ENCODE results near the gene NFE2L1.
"Not testable (repeated sequence)": the region's sequence is repeated elsewhere in the genome, so short reads cannot be mapped to it uniquely, and the experiment has no call there.

The NFE2L1 gene

DNA sequence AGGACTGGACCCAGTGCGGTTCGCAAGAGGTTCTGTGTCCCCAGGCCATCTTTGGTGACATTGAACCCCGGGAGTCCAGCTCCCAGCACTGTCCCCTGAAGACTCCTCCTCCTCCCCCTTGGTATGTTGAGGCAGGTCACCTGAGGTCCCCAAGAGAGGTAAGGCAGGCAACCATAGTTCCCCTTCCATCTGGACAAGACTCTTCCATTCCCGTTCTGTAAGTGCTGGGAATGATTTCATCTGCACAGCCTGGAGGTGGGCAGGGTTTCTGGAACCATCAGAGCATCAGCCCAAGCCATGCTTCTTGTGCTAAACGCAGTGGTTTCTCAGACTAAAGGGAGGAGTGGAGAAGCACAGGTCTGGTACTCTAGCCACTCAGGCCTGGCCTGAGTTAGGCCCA is 35.5 kb upstream of the NFE2L1 start:
- in situ Hi-C loops (cut with MboI; ENCODE audit: low sequenced_read_pairs, unreplicated experiment): no loop called here
- TF ChIP-seq CTCF (IDR thresholded peaks at IDR 0.05; ENCODE audit: borderline replicate concordance, control extremely low read depth, extremely low read depth, insufficient read depth, missing control alignments): no peak

DNA sequence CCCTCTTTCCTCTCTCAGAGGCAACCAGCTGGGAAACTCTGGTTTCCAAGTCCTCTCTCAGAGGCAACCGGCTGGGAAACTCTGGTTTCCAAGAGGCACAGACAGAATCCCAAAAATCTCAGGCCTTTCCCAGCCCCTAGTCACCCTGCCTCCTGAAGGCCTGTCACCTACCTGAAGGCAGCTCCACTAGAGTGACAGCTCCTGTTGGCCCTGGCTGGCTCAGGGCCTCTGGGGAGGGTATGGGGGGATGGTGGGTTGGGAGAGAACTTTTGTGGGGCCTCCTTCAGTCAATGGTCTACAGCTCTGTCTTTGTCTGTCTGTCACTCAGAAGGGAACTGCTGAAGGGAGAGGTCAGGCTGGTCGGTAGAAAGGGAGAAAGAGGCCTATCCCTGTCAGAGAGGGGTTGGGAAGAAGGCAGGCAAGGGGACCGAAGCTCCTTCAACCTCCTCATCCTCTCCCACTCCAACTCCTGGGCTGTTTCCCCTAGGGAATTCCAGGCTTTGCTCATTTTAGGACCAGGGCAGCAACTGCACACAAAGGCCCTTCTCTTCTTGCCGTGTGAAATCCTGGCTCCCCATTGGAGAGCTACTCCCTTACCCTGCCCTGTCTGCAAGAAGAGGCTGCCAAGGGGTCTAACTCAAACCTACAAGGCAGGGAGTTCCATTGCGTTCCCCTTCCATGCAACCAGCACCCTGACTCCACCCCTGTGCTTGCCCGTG is 34.1 kb upstream of the NFE2L1 start:
- no peak for DNase-seq (ENCODE audit: low spot score)
- in situ Hi-C loops (cut with MboI; ENCODE audit: low sequenced_read_pairs, unreplicated experiment): no loop called here
- no peak for TF ChIP-seq CTCF (IDR thresholded peaks at IDR 0.05; ENCODE audit: borderline replicate concordance, control extremely low read depth, extremely low read depth, insufficient read depth, missing control alignments)

More for the DNA sequence above, 35.5 kb upstream of the NFE2L1 start:
- DNase-seq (ENCODE audit: low spot score): no peak

DNA sequence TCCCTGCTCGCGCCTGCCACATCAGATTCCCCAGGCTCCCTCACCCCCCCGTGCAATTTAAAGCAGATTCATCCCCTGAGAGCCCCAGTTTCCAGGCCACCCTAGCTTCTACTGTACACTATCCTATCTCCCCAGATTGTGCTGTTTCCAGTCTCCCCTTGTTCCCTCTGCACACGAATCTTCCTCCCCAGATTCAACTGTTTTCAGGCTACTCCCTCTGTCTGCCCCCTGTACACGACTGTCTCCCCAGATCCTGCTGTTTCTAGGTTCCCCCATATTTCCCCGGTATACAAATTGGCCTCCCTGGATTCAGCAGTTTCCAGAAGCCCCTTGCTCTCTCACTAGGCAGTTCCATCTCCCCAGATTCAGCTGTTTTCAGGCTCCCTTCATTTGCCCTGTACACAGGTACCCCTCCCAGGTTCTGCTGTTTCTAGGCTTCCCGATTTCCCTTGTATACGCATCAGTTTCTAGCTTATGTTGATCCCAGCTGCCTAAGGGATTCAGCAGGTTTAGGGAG is 33.5 kb upstream of the NFE2L1 start:
- in situ Hi-C loops (cut with MboI; ENCODE audit: low sequenced_read_pairs, unreplicated experiment): loop anchor here (5.0 kb wide), 1 partner anchor 32 kb away; no protein-coding TSS in a partner anchor
- no peak for DNase-seq (ENCODE audit: low spot score)
- no peak for TF ChIP-seq CTCF (IDR thresholded peaks at IDR 0.05; ENCODE audit: borderline replicate concordance, control extremely low read depth, extremely low read depth, insufficient read depth, missing control alignments)

DNA sequence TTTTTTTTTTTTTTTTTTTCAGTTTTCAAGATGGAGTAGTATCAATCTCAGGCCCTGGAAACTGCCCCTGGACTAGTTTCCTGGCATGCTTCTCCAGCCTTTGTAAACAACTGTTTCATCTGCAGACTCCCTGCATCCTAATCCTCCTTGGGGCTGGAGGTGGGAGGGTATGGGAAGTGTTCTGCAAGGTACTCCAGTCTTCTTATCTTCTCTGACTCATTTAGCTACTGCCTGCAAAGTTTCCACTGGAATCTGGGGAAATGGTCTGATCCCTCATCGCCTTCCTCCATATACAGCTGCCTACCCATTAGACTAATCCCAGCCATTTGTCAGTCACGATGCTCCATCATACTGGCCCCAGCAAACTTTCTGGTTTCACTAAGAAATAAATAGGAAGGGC is 32.0 kb upstream of the NFE2L1 start:
- in situ Hi-C loops (cut with MboI; ENCODE audit: low sequenced_read_pairs, unreplicated experiment): loop anchor here (5.0 kb wide), 1 partner anchor 34 kb away; no protein-coding TSS in a partner anchor
- DNase-seq (ENCODE audit: low spot score): no peak
- no peak for TF ChIP-seq CTCF (IDR thresholded peaks at IDR 0.05; ENCODE audit: borderline replicate concordance, control extremely low read depth, extremely low read depth, insufficient read depth, missing control alignments)

GRCh38 chr17:48017817-48018158 is 30.4 kb upstream of the NFE2L1 start:
- in situ Hi-C loops (cut with MboI; ENCODE audit: low sequenced_read_pairs, unreplicated experiment): loop anchor here (5.0 kb wide), 1 partner anchor 35 kb away; no protein-coding TSS in a partner anchor
- not testable (repeated sequence) for DNase-seq (ENCODE audit: low spot score)

GRCh38 chr17:48021934-48022333 is 26.2 kb upstream of the NFE2L1 start:
- DNase-seq (ENCODE audit: low spot score): no peak
- TF ChIP-seq CTCF (IDR thresholded peaks at IDR 0.05; ENCODE audit: borderline replicate concordance, control extremely low read depth, extremely low read depth, insufficient read depth, missing control alignments): no peak
- in situ Hi-C loops (cut with MboI; ENCODE audit: low sequenced_read_pairs, unreplicated experiment): no loop called here

DNA sequence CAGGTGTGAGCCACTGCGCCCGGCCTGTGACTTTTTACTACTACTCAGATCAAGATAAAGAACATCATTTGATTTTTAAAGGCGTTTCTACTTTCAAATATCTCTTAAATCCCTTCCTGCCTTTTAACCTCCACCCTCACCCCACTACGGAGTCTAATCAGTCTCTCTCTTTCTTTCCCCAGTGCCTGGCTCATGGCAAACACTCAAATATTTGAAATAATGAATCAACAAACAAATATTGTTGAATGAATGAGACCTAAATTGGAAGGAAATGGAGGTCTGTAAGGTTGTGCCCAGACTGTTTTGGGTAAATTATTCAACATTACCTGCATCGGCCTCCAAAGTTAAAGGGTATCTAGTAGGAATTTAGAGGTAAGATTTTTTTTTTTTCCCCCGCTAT is 25.3 kb upstream of the NFE2L1 start:
- in situ Hi-C loops (cut with MboI; ENCODE audit: low sequenced_read_pairs, unreplicated experiment): no loop called here
- no peak for DNase-seq (ENCODE audit: low spot score)
- no peak for TF ChIP-seq CTCF (IDR thresholded peaks at IDR 0.05; ENCODE audit: borderline replicate concordance, control extremely low read depth, extremely low read depth, insufficient read depth, missing control alignments)
